ENCODE measurements around the gene CNN2.

The CNN2 gene

DNA sequence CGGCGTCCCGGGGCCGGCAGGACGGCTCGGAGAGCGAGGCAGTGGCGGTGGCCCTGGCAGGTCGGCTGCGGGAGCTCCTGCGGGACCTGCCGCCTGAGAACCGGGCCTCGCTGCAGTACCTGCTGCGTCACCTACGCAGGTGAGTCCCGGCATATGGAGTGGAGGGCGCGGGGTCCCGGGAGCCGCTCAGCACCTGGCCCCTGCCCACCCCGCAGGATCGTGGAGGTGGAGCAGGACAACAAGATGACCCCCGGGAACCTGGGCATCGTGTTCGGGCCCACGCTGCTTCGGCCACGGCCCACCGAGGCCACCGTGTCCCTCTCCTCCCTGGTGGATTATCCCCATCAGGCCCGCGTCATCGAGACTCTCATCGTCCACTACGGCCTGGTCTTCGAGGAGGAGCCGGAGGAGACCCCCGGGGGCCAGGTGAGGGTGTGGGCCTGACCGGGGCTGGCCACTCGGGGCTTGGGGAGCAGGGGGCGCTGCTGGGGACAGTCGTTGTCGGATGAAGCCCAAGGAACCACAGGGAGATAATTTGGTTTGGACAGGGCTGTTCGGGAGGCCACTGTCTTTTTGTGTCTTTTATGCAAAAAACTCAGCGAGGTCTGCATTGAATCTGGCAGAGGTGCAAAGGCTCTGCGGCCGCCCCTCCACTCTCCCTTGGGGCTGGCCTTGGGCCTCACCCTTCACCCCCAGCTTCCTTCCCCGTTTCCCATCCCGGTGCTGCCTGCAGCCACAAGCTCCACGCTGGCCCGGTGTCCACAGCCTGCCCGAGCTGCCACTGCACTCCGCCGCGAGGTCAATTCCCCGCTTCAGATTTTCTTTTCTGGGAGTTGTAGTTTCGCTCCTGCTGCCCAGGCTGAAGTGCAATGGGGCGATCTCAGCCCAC is 56.8 kb downstream of the CNN2 start:
- no peaks in the 10 kb centered on the region for H3K9me3 ChIP-seq
- H3K27ac ChIP-seq = peak overlapping the region; percentile 93
- H3K4me3 ChIP-seq (ENCODE audit: low read depth in 1 of 2, low read length in 1 of 2) = no peak overlapping the region
- TF ChIP-seq, protein P1, sequence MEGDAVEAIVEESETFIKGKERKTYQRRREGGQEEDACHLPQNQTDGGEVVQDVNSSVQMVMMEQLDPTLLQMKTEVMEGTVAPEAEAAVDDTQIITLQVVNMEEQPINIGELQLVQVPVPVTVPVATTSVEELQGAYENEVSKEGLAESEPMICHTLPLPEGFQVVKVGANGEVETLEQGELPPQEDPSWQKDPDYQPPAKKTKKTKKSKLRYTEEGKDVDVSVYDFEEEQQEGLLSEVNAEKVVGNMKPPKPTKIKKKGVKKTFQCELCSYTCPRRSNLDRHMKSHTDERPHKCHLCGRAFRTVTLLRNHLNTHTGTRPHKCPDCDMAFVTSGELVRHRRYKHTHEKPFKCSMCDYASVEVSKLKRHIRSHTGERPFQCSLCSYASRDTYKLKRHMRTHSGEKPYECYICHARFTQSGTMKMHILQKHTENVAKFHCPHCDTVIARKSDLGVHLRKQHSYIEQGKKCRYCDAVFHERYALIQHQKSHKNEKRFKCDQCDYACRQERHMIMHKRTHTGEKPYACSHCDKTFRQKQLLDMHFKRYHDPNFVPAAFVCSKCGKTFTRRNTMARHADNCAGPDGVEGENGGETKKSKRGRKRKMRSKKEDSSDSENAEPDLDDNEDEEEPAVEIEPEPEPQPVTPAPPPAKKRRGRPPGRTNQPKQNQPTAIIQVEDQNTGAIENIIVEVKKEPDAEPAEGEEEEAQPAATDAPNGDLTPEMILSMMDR (IDR thresholded peaks at IDR 0.05) = no peak
- no peaks in the 10 kb centered on the region for H3K27me3 ChIP-seq
- H3K4me1 ChIP-seq (ENCODE audit: control insufficient read depth in 1 of 2, insufficient read depth in 1 of 2, low read depth in 1 of 2, low read length in 1 of 2) = peaks cover 22 to 32% of the 10 kb centered on the region in 2 experiments
- H3K36me3 ChIP-seq = peaks cover 97% of the 10 kb centered on the region

GRCh38 chr19:1084024-1084868 is 57.8 kb downstream of the CNN2 start:
- Histone ChIP-seq H3K36me3 (peaks cover 97% of the 10 kb centered on the region), H3K4me3 (ENCODE audit: low read depth in 1 of 2, low read length in 1 of 2) (no peak overlapping the region), H3K9me3 (no peaks in the 10 kb centered on the region), H3K4me1 (ENCODE audit: control insufficient read depth in 1 of 2, insufficient read depth in 1 of 2, low read depth in 1 of 2, low read length in 1 of 2) (peaks cover 33 to 43% of the 10 kb centered on the region in 2 experiments), H3K27me3 (no peaks in the 10 kb centered on the region), H3K27ac (peak overlapping the region; percentile 93)
- TF ChIP-seq, protein P1 (IDR thresholded peaks at IDR 0.05) = no peak

DNA sequence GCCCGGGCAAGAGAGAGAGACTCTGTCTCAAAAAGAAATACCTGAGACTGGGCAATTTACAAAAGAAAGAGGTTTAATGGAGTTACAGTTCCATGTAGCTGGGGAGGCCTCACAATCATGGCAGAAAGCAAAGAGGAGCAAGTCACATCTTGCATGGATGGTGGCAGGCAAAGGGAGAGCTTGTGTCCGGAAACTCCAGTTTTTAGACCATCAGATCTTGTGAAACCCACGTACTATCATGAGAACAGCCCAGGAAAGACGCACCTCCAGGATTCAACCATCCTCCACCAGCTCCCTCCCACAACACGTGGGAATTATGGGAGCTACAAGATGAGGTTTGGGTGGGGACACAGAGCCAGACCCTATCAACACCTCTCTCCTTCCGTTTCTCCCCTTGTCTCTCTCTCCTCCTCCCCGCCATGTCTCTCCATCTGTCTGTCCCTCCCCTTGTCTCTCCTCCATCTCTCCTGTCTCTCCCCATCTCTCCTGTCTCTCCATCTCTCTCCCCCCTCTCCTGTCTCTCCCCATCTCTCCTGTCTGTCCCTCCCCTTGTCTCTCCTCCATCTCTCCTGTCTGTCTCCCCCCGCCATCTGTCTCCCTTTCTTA is 58.7 kb downstream of the CNN2 start:
- peaks cover 37 to 52% of the 10 kb centered on the region in 2 experiments for H3K4me1 ChIP-seq (ENCODE audit: control insufficient read depth in 1 of 2, insufficient read depth in 1 of 2, low read depth in 1 of 2, low read length in 1 of 2)
- no peaks in the 10 kb centered on the region for H3K9me3 ChIP-seq
- H3K27me3 ChIP-seq = no peaks in the 10 kb centered on the region
- peaks cover 93% of the 10 kb centered on the region for H3K36me3 ChIP-seq
- TF ChIP-seq, protein P1 (IDR thresholded peaks at IDR 0.05) = no peak
- peak overlapping the region; percentile 93 for H3K27ac ChIP-seq
- H3K4me3 ChIP-seq (ENCODE audit: low read depth in 1 of 2, low read length in 1 of 2) = no peak overlapping the region

GRCh38 chr19:1085676-1086442 is 59.5 kb downstream of the CNN2 start:
- Histone ChIP-seq H3K9me3 (no peaks in the 10 kb centered on the region), H3K27ac (peak overlapping the region; percentile 93), H3K36me3 (peaks cover 90% of the 10 kb centered on the region), H3K27me3 (no peaks in the 10 kb centered on the region), H3K4me1 (ENCODE audit: control insufficient read depth in 1 of 2, insufficient read depth in 1 of 2, low read depth in 1 of 2, low read length in 1 of 2) (peaks cover 37 to 53% of the 10 kb centered on the region in 2 experiments), H3K4me3 (ENCODE audit: low read depth in 1 of 2, low read length in 1 of 2) (no peak overlapping the region)
- TF ChIP-seq, protein P1 (IDR thresholded peaks at IDR 0.05) = no peak

DNA sequence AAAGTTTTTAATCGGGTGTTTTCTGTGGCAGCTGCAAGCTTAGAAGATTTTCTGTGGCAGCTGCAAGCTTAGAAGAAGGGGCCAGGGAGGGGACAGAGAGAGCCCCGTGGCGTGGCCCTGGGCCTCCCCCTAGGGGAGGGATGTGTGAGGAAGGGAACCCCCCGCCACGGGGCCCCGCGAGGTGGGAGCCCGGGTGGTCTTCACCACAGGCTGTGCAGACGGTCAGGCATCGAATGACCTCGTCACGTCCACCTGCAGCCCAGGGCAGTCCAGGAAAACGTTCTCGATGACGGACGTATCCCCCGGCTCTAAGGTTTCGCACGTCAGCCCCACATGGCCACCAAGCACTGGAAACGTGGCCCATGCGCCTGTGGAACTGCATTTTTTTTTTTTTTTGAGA is 60.2 kb downstream of the CNN2 start:
- Histone ChIP-seq H3K27ac (peak overlapping the region; percentile 93), H3K36me3 (peaks cover 90% of the 10 kb centered on the region), H3K4me3 (ENCODE audit: low read depth in 1 of 2, low read length in 1 of 2) (peak overlapping the region in 1 of 2 experiments; percentile 51), H3K9me3 (no peaks in the 10 kb centered on the region), H3K4me1 (ENCODE audit: control insufficient read depth in 1 of 2, insufficient read depth in 1 of 2, low read depth in 1 of 2, low read length in 1 of 2) (peaks cover 37 to 48% of the 10 kb centered on the region in 2 experiments), H3K27me3 (no peaks in the 10 kb centered on the region)
- TF ChIP-seq, protein P1 (IDR thresholded peaks at IDR 0.05) = no peak

Measured in neutrophil (primary cell).